GM19035 (cell line): Measurements from ENCODE around the gene TESK1.
"Not testable (repeated sequence)": the region's sequence is repeated elsewhere in the genome, so short reads cannot be mapped to it uniquely, and the experiment has no call there.

Experiments used
- ATAC-seq: cut with Tn5 transposase; IDR thresholded peaks from one replicate; pipeline ENCODE4 v1.9.1; 2021; ENCODE audit not compliant: unreplicated experiment

TESK1 gene

DNA sequence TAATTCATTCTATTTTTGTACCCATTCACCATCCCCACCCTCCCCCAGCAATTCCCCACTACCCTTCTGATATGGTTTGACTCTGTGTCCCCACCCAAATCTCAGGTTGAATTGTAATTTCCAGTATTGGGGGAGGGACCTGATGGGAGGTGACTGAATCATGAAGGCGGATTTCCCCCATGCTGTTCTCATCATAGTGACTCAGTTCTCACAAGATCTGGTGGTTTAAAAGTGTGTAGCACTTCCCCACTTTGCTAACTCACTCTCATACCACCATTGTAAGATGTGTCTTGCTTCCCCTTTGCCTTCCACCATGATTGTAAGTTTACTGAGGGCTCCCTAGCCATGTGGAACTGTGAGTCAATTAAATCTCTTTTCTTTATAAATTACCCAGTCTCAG is 25.9 kb upstream of the TESK1 start:
- no peak for ATAC-seq

DNA sequence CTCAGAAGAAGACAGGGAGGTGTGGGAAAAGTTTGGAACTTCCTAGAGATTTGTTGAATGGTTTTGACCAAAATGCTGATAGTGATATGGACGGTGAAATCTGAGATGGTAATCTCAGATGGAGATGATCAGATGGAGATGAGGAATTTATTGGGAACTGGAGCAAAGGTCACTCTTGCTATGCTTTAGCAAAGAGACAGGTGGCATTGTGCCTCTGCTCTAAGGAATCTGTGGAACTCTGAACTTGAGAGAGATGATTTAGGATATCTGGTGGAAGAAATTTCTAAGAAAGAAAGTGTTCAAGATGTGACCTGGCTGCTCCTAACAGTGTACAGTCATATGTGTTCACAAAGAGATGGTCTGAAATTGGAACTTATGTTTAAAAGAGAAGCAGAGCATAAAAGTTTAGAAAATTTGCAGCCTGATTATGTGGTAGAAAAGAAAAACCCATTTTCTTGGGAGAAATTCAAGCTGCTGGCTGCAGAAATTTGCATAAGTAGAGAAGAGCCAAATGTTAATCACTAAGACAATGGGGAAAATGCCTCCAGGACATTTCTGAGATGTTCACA is 25.3 kb upstream of the TESK1 start:
- ATAC-seq: not testable (repeated sequence)

DNA sequence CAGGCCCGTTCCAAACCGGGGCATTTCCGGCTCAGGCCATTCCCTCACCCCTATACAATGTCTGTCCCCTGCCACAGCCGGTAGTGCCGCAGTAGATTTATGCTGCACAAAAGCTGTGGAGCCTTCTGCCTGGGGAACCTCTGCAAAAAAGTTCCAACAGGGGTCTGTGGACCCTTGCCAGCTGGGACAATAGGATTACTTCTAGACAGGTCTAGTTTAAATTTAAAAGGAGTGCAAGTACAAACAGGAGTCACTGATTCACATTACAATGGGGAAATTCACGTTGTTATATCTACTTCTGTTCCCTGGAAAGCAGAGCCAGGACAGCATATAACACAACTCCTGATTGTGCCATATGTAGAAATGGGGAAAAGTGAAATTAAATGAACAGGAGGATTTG is 21.5 kb upstream of the TESK1 start:
- ATAC-seq: not testable (repeated sequence)

DNA sequence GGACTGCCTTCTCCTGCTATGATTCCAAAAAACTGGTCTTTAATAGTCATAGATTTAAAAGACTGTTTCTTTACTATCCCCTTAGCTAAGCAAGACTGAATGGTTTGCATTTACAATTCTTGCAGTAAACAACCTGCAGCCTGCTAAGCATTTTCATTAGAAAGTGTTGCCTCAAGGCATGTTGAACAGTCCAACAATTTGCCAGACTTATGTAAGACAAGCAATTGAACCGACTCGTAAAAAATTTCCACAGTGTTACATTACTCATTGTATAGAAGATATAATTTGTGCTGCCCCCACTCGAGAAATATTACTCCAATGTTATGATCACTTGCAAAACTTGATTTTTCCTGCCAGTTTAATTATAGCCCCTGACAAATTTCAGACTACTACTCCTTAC is 20.4 kb upstream of the TESK1 start:
- not testable (repeated sequence) for ATAC-seq

DNA sequence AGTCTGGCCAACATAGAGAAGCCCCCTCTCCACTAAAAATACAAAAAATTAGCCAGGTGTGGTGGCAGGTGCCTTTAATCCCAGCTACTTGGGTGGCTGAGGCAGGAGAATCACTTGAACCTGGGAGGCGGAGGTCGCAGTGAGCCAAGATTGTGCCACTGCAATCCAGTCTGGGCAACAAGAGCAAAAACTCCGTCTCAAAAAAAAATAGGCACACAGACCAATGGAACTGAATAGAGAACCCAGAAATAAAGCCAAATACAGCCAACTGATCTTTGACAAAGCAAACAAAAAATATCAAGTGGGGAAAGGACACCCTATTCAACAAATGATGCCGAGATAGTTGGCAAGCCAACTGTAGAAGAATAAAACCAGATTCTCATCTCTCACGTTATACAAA is 16.6 kb upstream of the TESK1 start:
- not testable (repeated sequence) for ATAC-seq

DNA sequence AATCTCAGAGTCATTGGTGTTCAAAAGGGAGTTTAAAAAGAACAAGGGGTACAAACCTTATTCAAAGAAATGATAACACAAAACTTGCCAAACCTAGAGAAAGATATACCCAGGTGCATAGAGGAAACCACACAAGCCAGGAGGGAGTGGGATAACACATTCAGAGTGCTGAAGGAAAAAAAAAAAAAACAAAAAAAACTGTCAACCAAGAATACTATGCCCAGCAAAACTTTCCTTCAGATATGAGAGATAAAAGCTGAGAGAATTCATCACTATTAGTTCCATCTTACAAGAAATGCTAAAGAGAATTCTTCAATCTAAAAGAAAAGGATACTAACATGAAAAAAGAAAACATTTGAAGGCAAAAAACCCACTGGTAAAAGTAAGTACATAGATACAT is 11.5 kb upstream of the TESK1 start:
- ATAC-seq: no peak

DNA sequence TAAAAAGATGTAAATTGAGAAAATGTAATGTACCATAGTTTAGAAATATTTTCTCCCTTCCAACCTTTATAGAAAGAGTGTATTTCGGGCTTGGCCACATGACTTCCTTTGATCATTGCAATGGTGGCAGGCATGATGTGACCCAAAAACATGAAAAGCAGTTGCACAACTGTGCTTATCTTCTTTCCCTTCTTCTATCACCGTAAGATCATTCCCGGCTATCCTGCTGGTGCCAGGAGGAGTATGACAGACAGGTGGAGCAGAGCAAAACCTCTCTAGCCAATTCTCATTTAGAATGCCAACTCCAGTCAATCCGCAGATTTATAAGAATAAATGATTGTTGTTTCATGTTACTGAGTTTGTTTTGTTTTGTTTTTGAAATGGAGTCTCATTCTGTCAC is 10.6 kb upstream of the TESK1 start:
- no peak for ATAC-seq

DNA sequence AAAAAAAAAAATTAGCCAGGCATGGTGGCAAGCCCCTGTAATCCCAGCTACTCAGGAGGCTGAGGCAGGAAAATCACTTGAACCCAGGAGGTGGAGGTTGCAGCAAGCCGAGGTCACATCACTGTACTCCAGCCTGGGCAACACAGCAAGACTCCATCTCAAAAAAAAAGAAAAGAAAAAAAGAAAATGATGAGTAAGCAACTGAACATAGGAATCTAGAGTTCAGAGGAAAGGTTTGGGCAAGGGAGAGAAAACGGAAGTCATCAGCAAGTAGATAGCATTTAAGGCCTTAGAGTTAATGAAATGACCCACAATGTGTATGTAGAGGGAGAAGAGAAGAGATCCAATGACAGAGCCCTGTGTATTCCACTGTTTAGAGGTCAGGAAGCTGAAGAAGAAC is 8.2 kb upstream of the TESK1 start:
- not testable (repeated sequence) for ATAC-seq

DNA sequence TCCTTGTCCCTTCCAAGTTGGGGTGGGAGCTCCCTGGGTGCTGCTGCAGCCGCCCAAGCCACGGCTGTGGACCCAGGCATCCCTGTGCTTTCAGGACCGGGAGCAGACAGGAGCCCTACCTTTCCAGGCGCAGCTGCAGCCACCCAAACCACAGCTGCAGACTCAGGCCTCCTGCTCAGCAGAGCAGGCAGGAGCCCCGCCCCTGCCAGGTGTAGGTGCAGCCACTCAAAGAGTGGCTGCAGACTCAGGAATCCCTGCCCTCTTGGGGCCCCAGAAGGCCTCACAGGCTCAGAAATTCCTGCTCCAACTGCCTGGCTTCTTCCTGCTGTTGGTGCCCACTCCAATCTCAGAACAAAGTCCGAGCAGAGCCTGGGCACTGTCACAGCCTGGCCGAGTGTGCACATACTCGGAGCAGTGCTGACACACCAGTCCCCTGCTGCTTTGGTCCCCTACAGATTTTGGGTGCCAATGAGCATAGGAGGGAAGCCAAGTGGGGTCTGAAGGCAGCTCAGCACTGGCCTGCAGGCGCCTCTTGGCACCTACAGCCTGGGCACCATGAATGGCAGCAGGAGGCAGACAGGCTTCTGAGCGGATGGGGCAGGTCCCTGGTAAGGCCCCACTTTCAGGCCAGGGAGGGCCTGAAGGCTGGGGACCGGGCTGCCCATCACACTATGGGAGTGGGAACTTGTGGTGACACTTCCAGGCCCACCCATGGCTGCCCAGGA is 6.0 kb upstream of the TESK1 start:
- no peak for ATAC-seq

DNA sequence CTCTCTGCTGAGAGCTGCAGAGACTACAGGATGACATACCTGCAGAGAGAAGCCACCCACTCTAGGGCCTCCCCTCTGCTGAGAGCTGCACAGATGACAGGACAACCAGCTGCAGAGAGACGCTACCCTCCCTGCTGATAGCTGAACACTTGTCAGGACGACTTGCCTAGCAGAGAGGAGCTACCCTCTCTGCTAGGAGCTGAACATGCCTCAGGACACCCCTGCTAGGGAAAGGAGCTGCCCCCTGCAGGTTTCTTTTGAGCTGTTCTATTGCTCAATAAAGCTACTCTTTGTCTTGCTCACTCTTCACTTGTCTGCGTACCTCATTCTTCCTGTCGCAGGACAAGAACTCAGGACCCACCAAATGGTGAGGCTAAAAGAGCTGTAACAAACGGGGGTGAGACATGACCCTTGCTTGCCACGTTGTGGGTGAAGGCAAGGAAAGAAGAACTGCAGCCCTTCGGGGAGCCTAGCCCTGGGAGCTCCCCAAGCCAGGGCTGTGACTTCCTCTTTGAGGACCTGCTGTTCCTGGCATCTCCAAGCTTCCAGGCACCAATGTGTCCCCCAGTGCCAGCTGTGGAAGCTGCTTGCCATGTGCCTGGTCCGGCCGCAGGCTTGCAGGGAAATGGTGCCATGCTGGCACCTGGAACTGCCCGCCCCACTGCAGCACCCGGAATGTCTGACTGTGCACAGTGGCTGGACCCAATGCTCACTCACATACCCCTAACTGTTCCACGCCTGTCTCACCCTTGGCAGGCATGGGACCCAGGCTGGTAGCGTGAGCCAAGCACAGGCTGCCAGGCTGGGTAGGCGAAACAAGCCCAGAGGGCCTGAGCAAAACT is 5.1 kb upstream of the TESK1 start:
- ATAC-seq: no peak

DNA sequence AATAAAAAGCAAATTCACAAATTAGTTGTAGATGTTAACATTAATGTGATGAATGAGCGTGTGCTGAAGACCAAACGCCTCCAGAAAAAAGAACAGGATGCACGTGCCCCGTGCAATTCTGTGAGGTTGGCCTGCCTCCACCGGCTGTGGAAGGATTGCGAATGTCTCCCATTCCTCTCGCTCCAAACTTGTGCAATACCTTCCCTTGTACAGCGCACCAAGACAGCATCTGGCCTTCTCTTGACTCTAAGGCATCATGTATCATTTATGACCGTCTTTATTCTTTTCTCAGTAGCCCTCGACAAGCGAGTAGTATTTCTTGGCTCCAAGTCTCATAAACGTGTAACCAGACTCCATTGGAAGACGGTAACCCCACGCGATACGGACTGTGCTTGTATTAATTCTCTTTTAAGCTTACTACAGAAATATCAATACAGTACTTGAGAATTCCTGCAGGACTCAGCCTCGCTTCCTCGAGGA is 1.5 kb upstream of the TESK1 start:
- no peak for ATAC-seq

DNA sequence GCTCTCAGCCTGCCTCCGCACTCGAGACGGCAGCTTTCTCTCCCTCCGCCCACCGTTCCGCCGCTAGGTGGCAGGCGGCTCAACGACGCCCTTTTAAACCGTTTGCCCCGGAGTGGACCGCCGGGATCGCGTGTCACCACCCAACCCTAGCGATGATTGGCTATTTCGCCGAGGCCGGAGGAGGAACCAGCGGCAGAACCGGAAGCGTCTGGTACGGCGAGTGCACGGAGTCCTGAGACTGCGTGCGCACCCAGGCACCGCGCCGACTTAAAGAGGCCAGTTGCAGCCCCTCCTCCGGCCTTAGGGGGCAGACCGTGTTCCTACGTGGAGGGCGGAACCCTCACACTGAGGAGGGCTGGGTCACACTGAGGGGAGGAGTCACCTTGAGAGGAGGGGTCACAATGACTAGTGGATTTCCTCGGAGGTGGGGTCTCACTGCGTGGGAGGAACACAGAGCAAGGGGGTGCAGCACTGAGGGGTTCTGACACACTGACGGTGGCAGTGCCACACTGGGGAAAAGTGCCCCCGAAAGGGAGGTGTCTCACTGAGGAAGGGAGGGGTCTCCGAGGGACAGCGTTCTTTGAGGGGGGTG is 980 bp upstream of the TESK1 start:
- ATAC-seq: peak; percentile 80

DNA sequence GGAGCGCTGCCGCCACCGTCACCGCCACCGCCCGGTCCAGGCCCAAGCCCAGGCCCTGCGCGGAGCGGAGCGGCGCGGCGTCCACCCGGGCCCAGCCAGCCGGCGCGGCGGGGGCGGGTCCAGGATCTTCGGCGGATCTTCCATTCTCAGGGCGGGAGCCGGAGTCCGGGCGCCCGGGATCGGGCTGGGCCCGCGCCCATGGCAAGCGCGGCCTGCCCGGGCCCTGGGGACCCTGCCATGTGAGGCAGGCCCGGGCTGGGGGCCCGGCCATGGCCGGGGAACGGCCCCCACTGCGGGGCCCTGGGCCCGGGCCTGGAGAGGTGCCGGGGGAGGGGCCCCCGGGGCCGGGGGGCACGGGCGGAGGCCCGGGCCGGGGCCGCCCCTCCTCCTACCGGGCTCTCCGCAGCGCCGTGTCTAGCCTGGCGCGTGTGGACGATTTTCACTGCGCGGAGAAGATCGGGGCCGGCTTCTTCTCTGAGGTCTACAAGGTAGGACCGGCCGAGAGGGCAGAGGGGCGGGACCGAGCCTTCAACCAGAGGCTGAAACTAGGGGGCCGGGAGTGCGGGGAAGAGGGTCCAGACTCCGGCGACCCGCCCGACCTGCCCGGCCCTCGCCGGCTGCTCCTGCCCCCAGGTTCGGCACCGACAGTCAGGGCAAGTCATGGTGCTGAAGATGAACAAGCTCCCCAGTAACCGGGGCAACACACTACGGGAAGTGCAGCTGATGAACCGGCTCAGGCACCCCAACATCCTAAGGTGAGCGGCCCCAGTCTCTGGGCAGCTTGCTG is 482 bp downstream of the TESK1 start:
- ATAC-seq: peak; percentile 11

DNA sequence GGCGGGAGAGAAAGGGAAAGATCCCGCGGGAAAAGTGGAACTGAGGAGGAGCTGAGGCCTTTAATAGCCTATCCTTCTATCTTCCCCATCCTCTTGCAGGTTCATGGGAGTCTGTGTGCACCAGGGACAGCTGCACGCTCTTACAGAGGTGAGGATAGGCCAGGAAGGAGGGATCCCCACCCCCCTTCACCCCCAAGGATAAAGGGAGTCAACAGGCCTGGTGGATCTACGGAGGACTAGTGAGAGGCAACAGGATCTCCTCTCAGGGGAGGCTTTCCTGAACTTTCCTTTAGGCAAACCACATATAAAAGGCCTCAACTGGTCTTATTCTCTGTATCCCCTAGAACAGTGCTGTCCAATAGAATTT is 1.1 kb downstream of the TESK1 start:
- ATAC-seq: no peak

DNA sequence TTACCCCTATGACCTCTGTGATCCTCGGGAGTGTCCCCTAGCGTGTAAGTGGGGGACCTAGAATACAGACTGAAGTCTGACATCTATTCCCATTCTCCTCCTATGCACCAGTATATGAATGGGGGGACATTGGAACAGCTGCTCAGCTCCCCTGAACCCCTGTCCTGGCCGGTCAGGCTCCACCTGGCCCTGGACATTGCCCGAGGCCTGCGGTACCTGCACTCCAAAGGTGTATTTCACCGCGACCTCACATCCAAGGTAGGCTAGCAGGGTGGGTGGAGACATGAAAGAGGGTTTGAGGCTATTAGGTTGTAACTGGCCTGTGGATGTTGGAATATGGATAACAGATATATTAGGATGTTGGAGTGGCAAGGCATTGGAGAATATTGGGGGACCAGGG is 1.7 kb downstream of the TESK1 start:
- no peak for ATAC-seq

DNA sequence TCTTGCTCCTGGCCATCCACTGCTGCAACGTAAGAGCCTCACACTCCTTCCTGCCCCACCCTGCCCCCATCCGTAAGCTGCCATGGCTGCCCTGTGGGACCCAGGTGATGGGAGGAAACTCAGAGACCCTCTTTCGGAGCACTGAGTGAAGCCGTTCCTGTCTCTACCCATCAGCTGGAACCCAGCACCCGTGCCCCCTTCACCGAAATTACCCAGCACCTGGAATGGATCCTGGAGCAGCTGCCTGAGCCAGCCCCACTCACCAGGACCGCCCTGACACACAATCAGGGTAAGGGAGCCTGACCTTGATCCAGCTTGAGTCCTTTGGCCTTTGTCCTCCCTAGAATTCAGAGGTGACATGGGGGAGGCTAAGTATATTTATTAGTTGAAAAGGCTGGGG is 3.2 kb downstream of the TESK1 start:
- no peak for ATAC-seq

DNA sequence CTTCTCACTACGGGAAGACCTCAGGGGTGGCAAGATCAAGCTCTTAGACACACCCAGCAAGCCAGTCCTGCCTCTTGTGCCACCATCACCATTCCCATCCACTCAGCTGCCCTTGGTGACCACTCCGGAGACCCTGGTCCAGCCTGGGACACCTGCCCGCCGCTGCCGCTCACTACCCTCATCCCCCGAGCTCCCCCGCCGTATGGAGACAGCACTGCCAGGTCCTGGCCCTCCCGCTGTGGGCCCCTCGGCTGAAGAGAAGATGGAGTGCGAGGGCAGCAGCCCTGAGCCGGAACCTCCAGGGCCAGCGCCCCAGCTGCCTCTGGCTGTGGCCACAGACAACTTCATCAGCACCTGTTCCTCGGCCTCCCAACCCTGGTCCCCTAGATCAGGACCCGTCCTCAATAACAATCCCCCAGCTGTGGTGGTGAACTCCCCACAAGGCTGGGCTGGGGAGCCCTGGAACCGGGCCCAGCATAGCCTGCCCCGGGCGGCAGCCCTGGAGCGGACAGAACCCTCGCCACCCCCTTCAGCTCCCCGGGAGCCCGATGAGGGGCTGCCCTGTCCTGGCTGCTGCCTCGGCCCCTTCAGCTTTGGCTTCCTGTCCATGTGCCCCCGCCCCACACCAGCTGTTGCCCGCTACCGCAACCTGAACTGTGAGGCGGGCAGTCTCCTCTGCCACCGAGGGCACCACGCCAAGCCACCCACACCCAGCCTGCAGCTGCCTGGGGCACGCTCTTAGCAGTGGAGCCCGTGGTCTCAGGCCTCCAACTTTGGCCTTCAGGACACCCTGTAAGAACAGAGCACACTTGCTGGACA is 4.1 kb downstream of the TESK1 start:
- ATAC-seq: no peak

DNA sequence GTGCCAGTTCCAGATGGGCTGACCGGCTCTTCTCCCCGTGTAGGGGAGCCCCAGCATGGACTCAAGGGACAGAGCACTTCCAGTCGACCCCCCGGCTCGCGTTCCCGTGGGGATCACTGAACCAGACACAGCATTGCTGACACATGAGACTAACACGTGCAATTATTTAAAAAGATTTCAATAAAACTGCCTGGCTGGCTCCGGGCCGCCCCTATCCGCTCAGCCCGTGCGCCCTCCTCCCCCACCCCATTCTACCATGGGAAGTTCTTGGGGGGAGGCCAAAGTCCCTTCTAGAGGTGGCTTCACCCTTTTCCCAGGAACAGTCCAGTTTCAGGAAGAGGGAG is 4.7 kb downstream of the TESK1 start:
- no peak for ATAC-seq

DNA sequence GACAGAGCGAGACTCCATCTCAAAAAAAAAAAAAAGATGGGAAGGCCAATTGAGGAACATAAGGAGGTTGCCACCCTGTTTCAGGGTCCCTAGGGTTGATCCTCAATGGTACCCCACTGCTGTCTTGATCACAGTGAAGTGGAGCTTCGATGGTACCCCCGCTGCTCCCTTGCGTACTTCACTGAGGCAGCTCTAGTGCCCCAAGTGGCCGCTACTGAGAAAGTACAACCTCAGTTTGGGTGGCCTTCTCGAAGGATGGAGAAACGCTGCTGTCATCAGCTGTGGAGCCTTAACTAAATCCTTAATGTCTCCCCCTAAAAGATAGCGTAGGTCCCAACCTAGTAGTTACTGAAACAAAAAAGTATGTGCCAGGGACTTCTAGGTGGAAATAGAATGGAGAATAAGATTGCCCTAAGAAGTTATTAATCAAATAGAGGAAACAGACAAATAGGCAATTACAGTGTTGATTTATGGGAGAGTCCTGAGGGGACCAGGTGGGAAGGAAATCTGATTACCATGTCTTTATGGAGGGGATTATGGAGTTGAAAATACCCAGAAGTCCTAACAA is 6.3 kb downstream of the TESK1 start:
- ATAC-seq: peak; percentile 67

DNA sequence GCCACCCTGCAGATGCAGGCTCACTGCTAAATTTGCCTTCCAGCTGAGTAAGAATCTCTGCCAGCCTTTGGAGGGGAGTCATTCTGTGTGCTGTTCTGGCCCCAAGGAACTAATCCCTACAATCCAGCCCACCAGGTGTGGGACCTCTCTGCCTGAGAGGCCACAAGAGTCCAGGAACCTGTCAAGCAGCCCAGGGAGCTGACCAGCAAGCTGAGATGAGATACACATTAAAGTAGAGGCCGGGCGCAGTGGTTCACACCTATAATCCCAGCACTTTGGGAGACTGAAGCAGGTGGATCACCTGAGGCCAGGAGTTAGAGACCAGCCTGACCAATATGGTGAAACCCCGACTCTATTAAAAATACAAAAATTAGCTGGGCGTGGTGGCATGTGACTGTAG is 7.0 kb downstream of the TESK1 start:
- ATAC-seq: not testable (repeated sequence)
